GM12878 (cell line): Measurements from ENCODE around the gene PTPRD. TPM values are rescaled to one million over a fixed set of nuclear protein-coding genes. Genes with fewer than 3 reads are reported as not detected.

Experiments
- ATAC-seq: fragments of 200-7000 bp; cut with Tn5 transposase; 3 replicates; pipeline ENCODE4 v1.9.1; 2020; ENCODE audit warnings: mild to moderate bottlenecking, moderate library complexity
- BruUV-seq: library from RNA; stranded (reverse); fragments of 400-500 nt; replicated peaks from 2 replicates; lab custom pipeline; 2021; lab: Mats Ljungman, UMichigan
- CTCF ChIA-PET: fragments of 300-600 bp; sonication (Branson Sonifier 250); formaldehyde crosslinking; extraction: SDS; loops from one replicate; lab custom pipeline; 2021; ENCODE audit warnings: inconsistent platforms; lab: Yijun Ruan, JAX
- POLR2A ChIA-PET: fragments of 350-600 bp; formaldehyde crosslinking; extraction: SDS; loops from one replicate; lab custom pipeline; 2021; ENCODE audit warnings: inconsistent platforms; lab: Charles Lee
- RAD21 ChIA-PET: fragments of 300-600 bp; sonication (Branson Sonifier 250); formaldehyde crosslinking; loops from one replicate; lab custom pipeline; 2023; ENCODE audit warnings: antibody characterized with exemption; ENCODE audit not compliant: unreplicated experiment; lab: Charles Lee
- SMC1A ChIA-PET: fragments of 300-600 bp; sonication (Branson Sonifier 250); formaldehyde crosslinking; loops from one replicate; lab custom pipeline; 2023; ENCODE audit not compliant: unreplicated experiment, uncharacterized antibody; lab: Charles Lee
- DNase-seq: peaks from one replicate; pipeline ENCODE4 v3.0.0-alpha.2; 2011; ENCODE audit warnings: low read depth, low spot score
- FAIRE-seq: peaks from 3 replicates; lab custom pipeline; 2011; peaks lifted over from hg19 to GRCh38; lab: Jason Lieb, UNC
- H2AFZ ChIP-seq: 2 replicates; pipeline ENCODE4 v1.6.0; 2011; ENCODE audit warnings: low read depth, low read length, control low read depth; ENCODE audit not compliant: control insufficient read depth
- H3K27ac ChIP-seq: 2 replicates; pipeline ENCODE4 v1.5.1; 2011; ENCODE audit warnings: control low read depth; ENCODE audit not compliant: control insufficient read depth, insufficient read depth
- H3K27me3 ChIP-seq, 2 experiments: replicated peaks in 1 of 2; 2 replicates each; pipeline versions ENCODE4 v1.6.0 to v1.6.1; 2011; ENCODE audit warnings: low read length in 1 of 2; ENCODE audit not compliant: control insufficient read depth in 2 of 2, insufficient read depth in 2 of 2
- H3K36me3 ChIP-seq, 2 experiments: 2 replicates each; pipeline ENCODE4 v1.5.1; 2011; ENCODE audit warnings: low read length in 1 of 2; ENCODE audit not compliant: control insufficient read depth in 2 of 2, insufficient read depth in 2 of 2
- H3K4me1 ChIP-seq: 2 replicates; pipeline ENCODE4 v1.6.1; 2011; ENCODE audit warnings: mild to moderate bottlenecking, low read length, moderate library complexity, mixed read lengths; ENCODE audit not compliant: control insufficient read depth, insufficient read depth
- H3K4me2 ChIP-seq: 2 replicates; pipeline ENCODE4 v1.6.0; 2011; ENCODE audit warnings: control low read depth; ENCODE audit not compliant: control insufficient read depth, insufficient read depth
- H3K4me3 ChIP-seq: fragments of 200-600 bp; sonication (generic); 2 replicates; pipeline ENCODE4 v1.5.1; 2016
- H3K79me2 ChIP-seq: 2 replicates; pipeline ENCODE4 v1.6.0; 2011; ENCODE audit warnings: low read length; ENCODE audit not compliant: control insufficient read depth, insufficient read depth
- H3K9ac ChIP-seq: 2 replicates; pipeline ENCODE4 v1.8.0; 2011; ENCODE audit warnings: low read length, control low read depth, mixed read lengths; ENCODE audit not compliant: control insufficient read depth, insufficient read depth
- H3K9me3 ChIP-seq: replicated peaks from 3 replicates; pipeline ENCODE4 v1.5.1; 2011; ENCODE audit warnings: mild to moderate bottlenecking, low read length; ENCODE audit not compliant: control insufficient read depth, insufficient read depth
- H4K20me1 ChIP-seq: 2 replicates; pipeline ENCODE4 v1.6.0; 2011; ENCODE audit not compliant: control insufficient read depth, insufficient read depth
- ATF7 ChIP-seq: fragments of 450-650 bp; IDR thresholded peaks from 2 replicates; pipeline ENCODE4 v1.6.1; 2016; ENCODE audit warnings: low read depth, mild to moderate bottlenecking
- BCLAF1 ChIP-seq: fragments of 450-650 bp; IDR thresholded peaks from 2 replicates; pipeline ENCODE4 v1.6.1; 2017; ENCODE audit warnings: antibody characterized with exemption, mild to moderate bottlenecking, moderate library complexity
- E4F1 ChIP-seq: fragments of 450-650 bp; IDR thresholded peaks from 2 replicates; pipeline ENCODE4 v1.6.1; 2018; ENCODE audit warnings: borderline replicate concordance, mild to moderate bottlenecking; ENCODE audit not compliant: partially characterized antibody
- GABPA ChIP-seq: IDR thresholded peaks from 2 replicates; pipeline ENCODE4 v1.6.1; 2014; ENCODE audit warnings: antibody characterized with exemption, low read depth, mild to moderate bottlenecking, inconsistent platforms
- MEF2B ChIP-seq: fragments of 450-650 bp; IDR thresholded peaks from 2 replicates; pipeline ENCODE4 v1.6.1; 2018; ENCODE audit warnings: mild to moderate bottlenecking, moderate library complexity; ENCODE audit not compliant: partially characterized antibody, poor library complexity, severe bottlenecking
- NBN ChIP-seq: fragments of 450-650 bp; IDR thresholded peaks from 2 replicates; pipeline ENCODE4 v1.6.1; 2016
- NFYA ChIP-seq: IDR thresholded peaks from 2 replicates; pipeline ENCODE4 v1.6.1; 2011; ENCODE audit warnings: low read depth, mild to moderate bottlenecking, low read length, improper control_type of control experiment, borderline replicate concordance
- PAX8 ChIP-seq: fragments of 450-650 bp; IDR thresholded peaks from 2 replicates; pipeline ENCODE4 v1.6.1; 2017; ENCODE audit warnings: mild to moderate bottlenecking, moderate library complexity
- PML ChIP-seq: IDR thresholded peaks from 2 replicates; pipeline ENCODE4 v1.6.1; 2012; ENCODE audit warnings: low read length, inconsistent platforms
- RELA ChIP-seq: fragments of 450-650 bp; IDR thresholded peaks from 2 replicates; pipeline ENCODE4 v1.8.0; 2014; ENCODE audit warnings: borderline replicate concordance; ENCODE audit not compliant: partially characterized antibody
- SIN3A ChIP-seq: IDR thresholded peaks from 2 replicates; pipeline ENCODE4 v1.6.1; 2012; ENCODE audit warnings: low read depth, low read length, improper control_type of control experiment
- SMAD1 ChIP-seq: fragments of 450-650 bp; IDR thresholded peaks from 2 replicates; pipeline ENCODE4 v1.6.1; 2018; ENCODE audit warnings: mild to moderate bottlenecking, low read depth; ENCODE audit not compliant: partially characterized antibody
- ZBTB33 ChIP-seq: fragments of 450-650 bp; IDR thresholded peaks from 2 replicates; pipeline ENCODE4 v1.6.1; 2017; ENCODE audit warnings: mild to moderate bottlenecking
- ZNF274 ChIP-seq: IDR thresholded peaks from one replicate; pipeline ENCODE4 v1.8.0; 2011; ENCODE audit not compliant: insufficient read length, insufficient read depth
- WGBS: methylation state at CpG from one replicate; pipeline ENCODE4 v1.1.6; 2016; ENCODE audit warnings: low lambda C conversion rate; ENCODE audit not compliant: insufficient replicate concordance, insufficient coverage; ENCODE audit errors: missing lambda C conversion rate; 5-methylcytosine and 5-hydroxymethylcytosine counted together
- in situ Hi-C: fragments of 300-500 bp; cut with MboI; formaldehyde crosslinking; loops from 9 replicates; pipeline ENCODE4 v1.14.3; 2018; ENCODE audit warnings: mixed read lengths
- intact Hi-C: fragments of 100-400 bp; cut with micrococcal nuclease; formaldehyde crosslinking; loops from one replicate; pipeline ENCODE4 v1.14.2; 2022; ENCODE audit not compliant: unreplicated experiment
- polyA plus RNA-seq, 11 experiments: library from polyadenylated mRNA; depleted of rRNA in 4 of 11; unstranded in 6 of 11; stranded (reverse) in 5 of 11; fragments of >200 nt; fragmentation: Nextera tagmentation in 4 of 11; fragmentation: Illumina TruSeq in 1 of 11; extraction: Ambion mirVana in 4 of 11; extraction: Trizol in 1 of 11; gene quantifications; 1 replicate in 1 of 11; 2 replicates in 10 of 11; pipeline versions ENCODE4 v1.2.1 to v1.2.3, GENCODE V29; 2011 to 2016; ENCODE audit warnings: inconsistent platforms in 2 of 11, missing spikeins in 2 of 11, low read depth in 1 of 11
- total RNA-seq, 4 experiments: library from RNA; depleted of rRNA in 3 of 4; stranded (reverse); fragments of >200 nt in 3 of 4; fragmentation: Illumina TruSeq in 1 of 4; extraction: Trizol in 1 of 4; gene quantifications; 2 replicates each; pipeline versions ENCODE4 v1.2.1 to v1.2.3, GENCODE V29; 2013 to 2021
- TF ChIP-seq, protein P1 (sequence below): IDR thresholded peaks from 2 replicates; pipeline ENCODE4 v1.6.1; 2011; ENCODE audit warnings: low read depth, low read length, improper control_type of control experiment, borderline replicate concordance
- TF ChIP-seq, protein P2 (sequence below): fragments of 150-350 bp; IDR thresholded peaks from 2 replicates; pipeline ENCODE4 v1.6.1; 2014; ENCODE audit warnings: mild to moderate bottlenecking, low read depth, low read length

Gene PTPRD
- total and polyA plus RNA-seq, 10 of the 15 experiments (the other 5 are each of a cell fraction or from before 2014, with no cell fraction given), result under 0.01 to 0.05 (median 0.01) TPM; not detected in 7

- Histone ChIP-seq H3K4me3 (no peak overlapping the region), H3K4me2 (no peak overlapping the region), H3K9me3 (no peaks in the 10 kb centered on the region)
- 21% methylated on average over 2 of the region's 2 CpGs for WGBS
- in situ Hi-C loops, result no loop called here
- ChIA-PET SMC1A (no interaction called here), CTCF (no interaction called here), RAD21 (no interaction called here)
- no peak for ATAC-seq
- BruUV-seq, result no TSS peak
- TF ChIP-seq SIN3A (no peak), SMAD1 (no peak), GABPA (no peak), MEF2B (no peak), PAX8 (no peak), NBN (no peak), ZNF274 (no peak), ATF7 (no peak), BCLAF1 (no peak), RELA (no peak), E4F1 (no peak), NFYA (no peak), ZBTB33 (no peak), PML (no peak)
- TF ChIP-seq, protein P1, sequence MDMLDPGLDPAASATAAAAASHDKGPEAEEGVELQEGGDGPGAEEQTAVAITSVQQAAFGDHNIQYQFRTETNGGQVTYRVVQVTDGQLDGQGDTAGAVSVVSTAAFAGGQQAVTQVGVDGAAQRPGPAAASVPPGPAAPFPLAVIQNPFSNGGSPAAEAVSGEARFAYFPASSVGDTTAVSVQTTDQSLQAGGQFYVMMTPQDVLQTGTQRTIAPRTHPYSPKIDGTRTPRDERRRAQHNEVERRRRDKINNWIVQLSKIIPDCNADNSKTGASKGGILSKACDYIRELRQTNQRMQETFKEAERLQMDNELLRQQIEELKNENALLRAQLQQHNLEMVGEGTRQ, result no peak
- TF ChIP-seq, protein P2, sequence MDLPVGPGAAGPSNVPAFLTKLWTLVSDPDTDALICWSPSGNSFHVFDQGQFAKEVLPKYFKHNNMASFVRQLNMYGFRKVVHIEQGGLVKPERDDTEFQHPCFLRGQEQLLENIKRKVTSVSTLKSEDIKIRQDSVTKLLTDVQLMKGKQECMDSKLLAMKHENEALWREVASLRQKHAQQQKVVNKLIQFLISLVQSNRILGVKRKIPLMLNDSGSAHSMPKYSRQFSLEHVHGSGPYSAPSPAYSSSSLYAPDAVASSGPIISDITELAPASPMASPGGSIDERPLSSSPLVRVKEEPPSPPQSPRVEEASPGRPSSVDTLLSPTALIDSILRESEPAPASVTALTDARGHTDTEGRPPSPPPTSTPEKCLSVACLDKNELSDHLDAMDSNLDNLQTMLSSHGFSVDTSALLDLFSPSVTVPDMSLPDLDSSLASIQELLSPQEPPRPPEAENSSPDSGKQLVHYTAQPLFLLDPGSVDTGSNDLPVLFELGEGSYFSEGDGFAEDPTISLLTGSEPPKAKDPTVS, result no peak
- TF ChIP-seq, all 136 proteins: peak for 0
- Histone ChIP-seq H4K20me1 (no peaks in the 10 kb centered on the region), H2AFZ (no peak overlapping the region), H3K4me1 (no peaks in the 10 kb centered on the region), H3K27ac (no peak overlapping the region), H3K36me3 (no peaks in the 10 kb centered on the region), H3K27me3 (no peaks in the 10 kb centered on the region), H3K9ac (no peak overlapping the region), H3K79me2 (no peaks in the 10 kb centered on the region)
- no peak for FAIRE-seq
- intact Hi-C loops, result no loop called here
- POLR2A ChIA-PET, result no interaction called here
- DNase-seq, result no peak
These were observed 376.6 kb downstream of the PTPRD start for GRCh38 chr9:10236161-10236560.
